SK-N-SH (cell line): ENCODE measurements around the gene ARHGAP10.

Experiments used
- CTCF ChIP-seq: fragments of 200-600 bp; sonication (generic); IDR thresholded peaks from 2 replicates; pipeline ENCODE4 v1.6.1; 2017; ENCODE audit warnings: antibody characterized with exemption, mild to moderate bottlenecking, moderate library complexity
- ELF1 ChIP-seq: IDR thresholded peaks from 2 replicates; pipeline ENCODE4 v1.4.0; 2012
- EP300 ChIP-seq, 2 experiments: IDR thresholded peaks; 2 replicates each; pipeline versions ENCODE4 v1.4.0 to v1.6.1; 2012; ENCODE audit warnings: borderline replicate concordance in 1 of 2, low read depth in 1 of 2, low read length in 1 of 2
- EZH2phosphoT487 ChIP-seq: fragments of 200-600 bp; sonication (generic); IDR thresholded peaks from 2 replicates; pipeline ENCODE4 v1.6.1; 2017; ENCODE audit warnings: low read depth, mixed run types, mild to moderate bottlenecking, antibody characterized with exemption, moderate library complexity, borderline replicate concordance
- FOXJ3 ChIP-seq: sonication (generic); formaldehyde crosslinking; IDR thresholded peaks from 2 replicates; pipeline ENCODE4 v1.5.1; 2020; ENCODE audit warnings: mild to moderate bottlenecking, missing genetic modification reagents
- GATA2 ChIP-seq: sonication (generic); formaldehyde crosslinking; IDR thresholded peaks from 2 replicates; pipeline ENCODE4 v1.5.0; 2020; ENCODE audit warnings: mild to moderate bottlenecking, missing genetic modification reagents
- USF1 ChIP-seq: IDR thresholded peaks from 2 replicates; pipeline ENCODE4 v1.4.0; 2012; ENCODE audit warnings: low read depth, borderline replicate concordance
- YY1 ChIP-seq: IDR thresholded peaks from 2 replicates; pipeline ENCODE4 v1.4.0; 2012; ENCODE audit warnings: low read depth, mild to moderate bottlenecking
- ZBTB33 ChIP-seq: IDR thresholded peaks from 2 replicates; pipeline ENCODE4 v1.4.0; 2012; ENCODE audit warnings: low read depth, borderline replicate concordance

DNA sequence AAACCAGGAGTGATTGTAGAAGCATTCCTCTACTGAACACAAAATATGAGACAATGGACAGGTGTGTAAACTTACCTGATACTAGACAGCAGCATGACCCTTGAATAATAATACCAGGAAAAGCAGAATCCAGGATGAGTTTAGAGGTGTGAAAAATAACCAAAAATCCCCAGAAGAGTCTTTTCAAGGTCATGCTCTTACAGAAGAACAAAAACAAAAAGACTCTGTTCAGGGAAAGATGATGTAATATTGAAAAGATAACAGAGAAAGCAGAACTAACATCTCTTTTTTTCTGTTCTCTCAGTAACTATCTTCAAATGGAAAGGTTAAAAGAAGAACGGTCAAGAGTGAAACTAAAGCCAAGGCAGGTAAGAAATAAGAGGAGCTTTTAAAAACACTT, 14.0 kb upstream of the ARHGAP10 start:
- no peak for TF ChIP-seq EZH2phosphoT487
- no peak for TF ChIP-seq ZBTB33
- no peak for TF ChIP-seq FOXJ3 (CRISPR knock-in tag)
- no peak for TF ChIP-seq YY1
- no peak for TF ChIP-seq CTCF
- TF ChIP-seq GATA2 (CRISPR knock-in tag): no peak
- TF ChIP-seq ELF1: no peak
- TF ChIP-seq EP300 (IDR thresholded peaks at IDR 0.05; ENCODE audit: borderline replicate concordance in 1 of 2, low read depth in 1 of 2, low read length in 1 of 2): no peak
- no peak for TF ChIP-seq USF1
